ENCODE data around the gene PDZD4.

DNA sequence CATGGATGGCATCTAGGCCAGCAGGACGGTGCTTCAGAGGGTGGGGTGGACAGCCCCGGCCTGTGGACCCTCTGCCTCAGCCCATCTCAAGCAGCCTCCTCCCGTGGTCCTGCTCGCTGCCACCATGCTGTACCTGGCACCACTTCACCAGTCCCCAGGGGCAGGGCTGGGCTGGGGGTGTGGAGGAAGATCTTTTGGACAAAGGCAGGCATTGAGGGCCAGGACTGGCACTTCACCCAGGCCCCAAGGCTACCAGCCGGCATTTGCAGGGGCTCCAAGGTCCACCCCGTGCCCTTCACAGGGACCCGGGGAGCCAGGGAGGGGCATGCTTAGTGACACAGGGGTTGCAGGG lies 65.6 kb downstream of the PDZD4 start:
- TF ChIP-seq EZH2phosphoT487 (IDR thresholded peaks at IDR 0.05; ENCODE audit: borderline replicate concordance, low read length) (no peak), EZH2 (IDR thresholded peaks at IDR 0.05; ENCODE audit: low read length, unreplicated experiment) (no peak)
- TF ChIP-seq, protein P1, sequence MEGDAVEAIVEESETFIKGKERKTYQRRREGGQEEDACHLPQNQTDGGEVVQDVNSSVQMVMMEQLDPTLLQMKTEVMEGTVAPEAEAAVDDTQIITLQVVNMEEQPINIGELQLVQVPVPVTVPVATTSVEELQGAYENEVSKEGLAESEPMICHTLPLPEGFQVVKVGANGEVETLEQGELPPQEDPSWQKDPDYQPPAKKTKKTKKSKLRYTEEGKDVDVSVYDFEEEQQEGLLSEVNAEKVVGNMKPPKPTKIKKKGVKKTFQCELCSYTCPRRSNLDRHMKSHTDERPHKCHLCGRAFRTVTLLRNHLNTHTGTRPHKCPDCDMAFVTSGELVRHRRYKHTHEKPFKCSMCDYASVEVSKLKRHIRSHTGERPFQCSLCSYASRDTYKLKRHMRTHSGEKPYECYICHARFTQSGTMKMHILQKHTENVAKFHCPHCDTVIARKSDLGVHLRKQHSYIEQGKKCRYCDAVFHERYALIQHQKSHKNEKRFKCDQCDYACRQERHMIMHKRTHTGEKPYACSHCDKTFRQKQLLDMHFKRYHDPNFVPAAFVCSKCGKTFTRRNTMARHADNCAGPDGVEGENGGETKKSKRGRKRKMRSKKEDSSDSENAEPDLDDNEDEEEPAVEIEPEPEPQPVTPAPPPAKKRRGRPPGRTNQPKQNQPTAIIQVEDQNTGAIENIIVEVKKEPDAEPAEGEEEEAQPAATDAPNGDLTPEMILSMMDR (conservative IDR thresholded peaks at IDR 0.05; ENCODE audit: low read depth, low read length): no peak
